Gastrocnemius medialis (tissue), 4 donors: Measurements from ENCODE around the gene ZNF165.

ENCODE experiments used
- POLR2A ChIP-seq, 2 donors: fragments of 450-650 bp; IDR thresholded peaks; one replicate each; pipeline ENCODE4 v1.6.1; 2017; ENCODE audit warnings: antibody characterized with exemption in 2 of 2, mild to moderate bottlenecking in 2 of 2, moderate library complexity in 2 of 2
- TF ChIP-seq, protein P1 (sequence below), 5 experiments: fragments of 450-650 bp in 3 of 5; fragments of 200-600 bp in 2 of 5; sonication (generic) in 2 of 5; IDR thresholded peaks in 4 of 5; conservative IDR thresholded peaks in 1 of 5; 1 replicate in 4 of 5; 2 replicates in 1 of 5; pipeline ENCODE4 v1.5.1; 2016 to 2019; ENCODE audit warnings: antibody characterized with exemption in 5 of 5, mild to moderate bottlenecking in 3 of 5, moderate library complexity in 3 of 5

DNA sequence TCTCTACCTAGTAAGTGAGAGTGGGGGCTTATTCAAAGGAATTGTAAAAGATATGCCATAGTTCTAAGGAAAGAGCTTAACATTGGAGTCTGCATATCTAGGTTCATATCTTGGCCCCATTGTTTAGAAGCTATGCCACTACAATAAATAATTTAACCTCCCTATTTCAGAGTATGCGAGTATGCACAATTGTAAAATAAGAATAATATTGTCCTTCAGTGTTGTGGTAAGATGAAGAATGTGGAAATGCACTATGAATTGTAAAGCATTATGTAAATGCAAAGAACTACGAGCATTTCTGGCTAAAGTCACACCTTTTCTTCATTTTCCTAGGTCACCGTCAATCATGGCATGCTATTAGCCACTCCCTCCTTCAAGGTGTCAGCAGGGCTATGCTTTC, 16.1 kb upstream of the ZNF165 start:
- TF ChIP-seq, protein P1, sequence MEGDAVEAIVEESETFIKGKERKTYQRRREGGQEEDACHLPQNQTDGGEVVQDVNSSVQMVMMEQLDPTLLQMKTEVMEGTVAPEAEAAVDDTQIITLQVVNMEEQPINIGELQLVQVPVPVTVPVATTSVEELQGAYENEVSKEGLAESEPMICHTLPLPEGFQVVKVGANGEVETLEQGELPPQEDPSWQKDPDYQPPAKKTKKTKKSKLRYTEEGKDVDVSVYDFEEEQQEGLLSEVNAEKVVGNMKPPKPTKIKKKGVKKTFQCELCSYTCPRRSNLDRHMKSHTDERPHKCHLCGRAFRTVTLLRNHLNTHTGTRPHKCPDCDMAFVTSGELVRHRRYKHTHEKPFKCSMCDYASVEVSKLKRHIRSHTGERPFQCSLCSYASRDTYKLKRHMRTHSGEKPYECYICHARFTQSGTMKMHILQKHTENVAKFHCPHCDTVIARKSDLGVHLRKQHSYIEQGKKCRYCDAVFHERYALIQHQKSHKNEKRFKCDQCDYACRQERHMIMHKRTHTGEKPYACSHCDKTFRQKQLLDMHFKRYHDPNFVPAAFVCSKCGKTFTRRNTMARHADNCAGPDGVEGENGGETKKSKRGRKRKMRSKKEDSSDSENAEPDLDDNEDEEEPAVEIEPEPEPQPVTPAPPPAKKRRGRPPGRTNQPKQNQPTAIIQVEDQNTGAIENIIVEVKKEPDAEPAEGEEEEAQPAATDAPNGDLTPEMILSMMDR (IDR thresholded peaks at IDR 0.05 in 4 of 5, conservative IDR thresholded peaks at IDR 0.05 in 1 of 5), result no peak
- TF ChIP-seq POLR2A (IDR thresholded peaks at IDR 0.05), result no peak
